GM12878 (cell line): ENCODE measurements around the gene SS18.

Experiments used
- BCLAF1 ChIP-seq: fragments of 450-650 bp; IDR thresholded peaks from 2 replicates; pipeline ENCODE4 v1.6.1; 2017; ENCODE audit warnings: antibody characterized with exemption, mild to moderate bottlenecking, moderate library complexity
- CEBPB ChIP-seq, 2 experiments: fragments of 150-350 bp in 1 of 2; IDR thresholded peaks; 2 replicates each; pipeline ENCODE4 v1.6.1; 2012 to 2014; ENCODE audit warnings: low read depth in 2 of 2, low read length in 2 of 2, borderline replicate concordance in 1 of 2, inconsistent platforms in 1 of 2
- CTCF ChIP-seq, 3 experiments: IDR thresholded peaks in 2 of 3; conservative IDR thresholded peaks in 1 of 3; 2 replicates each; pipeline ENCODE4 v1.5.1; 2011; ENCODE audit warnings: low read depth in 3 of 3, low read length in 3 of 3, mild to moderate bottlenecking in 3 of 3, control low read depth in 2 of 3, moderate library complexity in 2 of 3, inconsistent platforms in 1 of 3, mixed read lengths in 1 of 3; ENCODE audit not compliant: control insufficient read depth in 2 of 3, insufficient read depth in 1 of 3; ENCODE audit errors: extremely low read depth in 1 of 3
- FOXK2 ChIP-seq: fragments of 450-650 bp; IDR thresholded peaks from 2 replicates; pipeline ENCODE4 v1.6.1; 2017; ENCODE audit warnings: mild to moderate bottlenecking, moderate library complexity
- POLR2AphosphoS5 ChIP-seq: IDR thresholded peaks from 2 replicates; pipeline ENCODE4 v1.6.1; 2011; ENCODE audit warnings: mild to moderate bottlenecking, low read length, inconsistent platforms
- RCOR1 ChIP-seq: conservative IDR thresholded peaks from 2 replicates; pipeline ENCODE4 v1.6.1; 2012; ENCODE audit warnings: low read depth, low read length, improper control_type of control experiment
- TAF1 ChIP-seq: IDR thresholded peaks from 2 replicates; pipeline ENCODE4 v1.6.1; 2011; ENCODE audit warnings: mild to moderate bottlenecking, low read depth, low read length, borderline replicate concordance
- TBL1XR1 ChIP-seq: IDR thresholded peaks from 2 replicates; pipeline ENCODE4 v1.6.1; 2012; ENCODE audit warnings: low read depth, low read length, improper control_type of control experiment
- YY1 ChIP-seq: IDR thresholded peaks from 2 replicates; pipeline ENCODE4 v1.6.1; 2011; ENCODE audit warnings: low read depth, mild to moderate bottlenecking, low read length
- ZBTB11 ChIP-seq: fragments of 450-650 bp; formaldehyde crosslinking; IDR thresholded peaks from 2 replicates; pipeline ENCODE4 v1.5.0; 2022; ENCODE audit warnings: mild to moderate bottlenecking, missing genetic modification characterization
- TF ChIP-seq, protein P1 (sequence below): IDR thresholded peaks from 2 replicates; pipeline ENCODE4 v1.6.1; 2011; ENCODE audit warnings: low read depth, low read length, improper control_type of control experiment, borderline replicate concordance

GRCh38 chr18:25982153-25982552 lies 108.3 kb downstream of the SS18 start:
- TF ChIP-seq FOXK2 (no peak), ZBTB11 (CRISPR knock-in tag) (no peak), RCOR1 (no peak), CEBPB (IDR thresholded peaks at IDR 0.05; ENCODE audit: borderline replicate concordance in 1 of 2, low read depth in 2 of 2, low read length in 2 of 2) (no peak), TAF1 (no peak), POLR2AphosphoS5 (no peak), TBL1XR1 (no peak), BCLAF1 (no peak), CTCF (IDR thresholded peaks at IDR 0.05 in 2 of 3, conservative IDR thresholded peaks at IDR 0.05 in 1 of 3; ENCODE audit: control insufficient read depth in 2 of 3, extremely low read depth in 1 of 3, insufficient read depth in 1 of 3, low read depth in 3 of 3, low read length in 3 of 3) (no peak), YY1 (no peak)
- TF ChIP-seq, protein P1, sequence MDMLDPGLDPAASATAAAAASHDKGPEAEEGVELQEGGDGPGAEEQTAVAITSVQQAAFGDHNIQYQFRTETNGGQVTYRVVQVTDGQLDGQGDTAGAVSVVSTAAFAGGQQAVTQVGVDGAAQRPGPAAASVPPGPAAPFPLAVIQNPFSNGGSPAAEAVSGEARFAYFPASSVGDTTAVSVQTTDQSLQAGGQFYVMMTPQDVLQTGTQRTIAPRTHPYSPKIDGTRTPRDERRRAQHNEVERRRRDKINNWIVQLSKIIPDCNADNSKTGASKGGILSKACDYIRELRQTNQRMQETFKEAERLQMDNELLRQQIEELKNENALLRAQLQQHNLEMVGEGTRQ, result no peak
